AML-193 (cell line): ENCODE results near the gene MRPL32.

Experiments used
- DNase-seq, 2 experiments: peaks; one replicate each; lab custom pipeline; 2025; lab: John Stamatoyannopoulos, UW

The MRPL32 gene

DNA sequence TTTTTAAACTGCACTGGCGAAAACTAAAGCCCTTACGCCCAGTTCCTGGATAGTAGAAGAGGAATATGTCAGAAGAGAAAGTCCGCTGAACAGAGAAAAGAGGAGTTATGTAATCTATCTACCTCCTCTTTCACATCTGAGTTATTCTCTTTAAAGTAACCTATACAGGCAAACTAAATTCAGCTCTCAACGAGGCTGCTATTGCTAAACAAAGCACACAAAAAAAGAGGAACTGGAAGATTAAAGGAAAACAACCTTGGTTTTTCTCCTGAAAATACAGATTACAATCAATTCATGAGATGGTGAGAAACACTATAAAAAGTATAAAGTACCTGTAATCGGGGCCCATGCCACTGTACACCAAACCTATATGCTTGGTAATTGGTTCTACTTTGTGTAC lies 6.0 kb upstream of the MRPL32 start:
- peak; percentile 52 to 55 for DNase-seq

DNA sequence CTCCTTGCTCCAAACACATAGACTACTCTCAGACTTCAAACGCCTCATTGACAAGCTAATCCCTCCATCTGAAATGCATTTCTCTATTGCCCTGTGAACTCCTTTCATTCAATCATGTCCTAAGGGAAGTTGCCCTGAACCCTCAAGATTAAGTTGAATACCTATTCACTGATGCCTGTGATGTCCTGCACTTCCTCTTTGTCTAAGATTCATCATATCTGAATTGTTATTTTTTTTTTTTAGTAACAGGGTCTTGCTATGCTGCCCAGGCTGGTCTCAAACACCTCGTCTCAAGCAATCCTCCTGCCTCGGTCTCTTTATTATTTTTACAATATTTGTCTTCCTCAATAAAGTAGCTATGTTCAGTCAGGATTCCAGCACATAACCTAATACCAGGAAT lies 3.4 kb upstream of the MRPL32 start:
- DNase-seq: peak; percentile 31 to 32

DNA sequence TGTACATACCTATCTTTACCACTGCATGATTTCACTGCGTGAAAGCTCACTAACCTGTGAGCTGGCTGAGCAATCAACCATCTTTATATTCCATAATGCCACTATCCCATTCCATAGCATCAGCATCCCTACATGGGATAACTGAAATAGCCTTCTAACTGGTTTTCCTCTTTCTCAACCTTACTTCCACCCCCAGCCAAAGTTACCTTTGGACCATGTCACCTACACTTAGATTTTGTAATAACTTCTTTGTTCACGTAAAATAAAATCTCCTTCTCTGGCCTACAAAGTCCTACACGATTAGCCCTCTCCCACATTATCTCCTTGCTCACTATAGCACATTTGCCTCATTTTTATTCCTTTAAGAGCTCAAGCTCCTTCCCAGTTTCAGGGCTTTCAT lies 2.7 kb upstream of the MRPL32 start:
- DNase-seq: no peak

DNA sequence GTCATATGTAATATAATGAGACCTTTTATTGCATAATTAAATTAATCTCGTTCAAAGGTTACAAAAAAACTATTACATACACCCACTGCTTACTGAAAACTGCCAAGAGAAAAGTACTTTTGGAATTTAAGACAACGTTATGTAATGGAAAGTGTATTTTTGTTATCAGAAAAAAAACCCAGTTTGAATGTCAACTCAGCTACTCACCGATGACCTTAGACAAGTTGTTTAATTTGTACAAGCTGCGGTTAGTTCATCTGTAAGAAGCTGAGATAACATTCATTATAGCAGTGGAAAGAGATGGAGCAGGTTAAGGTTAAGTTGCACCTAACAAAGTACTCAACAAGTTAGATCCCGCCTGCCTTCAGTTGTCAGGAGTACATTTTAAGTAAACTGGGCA lies 1.3 kb upstream of the MRPL32 start:
- no peak for DNase-seq

DNA sequence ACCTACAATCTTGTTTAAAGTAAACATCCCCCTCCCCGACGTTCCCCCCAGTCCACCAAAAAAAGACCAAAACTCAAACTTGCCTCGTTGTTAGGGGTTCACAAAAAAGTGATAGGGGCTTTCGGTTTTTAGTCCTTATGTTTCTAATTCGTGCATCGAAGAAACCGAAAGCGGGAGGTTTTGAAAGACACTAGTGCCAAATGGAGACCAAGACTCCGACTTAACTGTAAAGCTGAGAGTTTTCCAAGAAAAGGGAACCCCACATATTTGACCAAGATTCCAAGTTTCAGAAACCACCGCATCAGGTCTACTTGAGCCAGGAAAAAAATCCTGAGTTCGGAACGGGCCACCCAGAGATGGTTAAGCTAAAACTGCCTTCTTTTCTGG lies 736 bp upstream of the MRPL32 start:
- DNase-seq: no peak

DNA sequence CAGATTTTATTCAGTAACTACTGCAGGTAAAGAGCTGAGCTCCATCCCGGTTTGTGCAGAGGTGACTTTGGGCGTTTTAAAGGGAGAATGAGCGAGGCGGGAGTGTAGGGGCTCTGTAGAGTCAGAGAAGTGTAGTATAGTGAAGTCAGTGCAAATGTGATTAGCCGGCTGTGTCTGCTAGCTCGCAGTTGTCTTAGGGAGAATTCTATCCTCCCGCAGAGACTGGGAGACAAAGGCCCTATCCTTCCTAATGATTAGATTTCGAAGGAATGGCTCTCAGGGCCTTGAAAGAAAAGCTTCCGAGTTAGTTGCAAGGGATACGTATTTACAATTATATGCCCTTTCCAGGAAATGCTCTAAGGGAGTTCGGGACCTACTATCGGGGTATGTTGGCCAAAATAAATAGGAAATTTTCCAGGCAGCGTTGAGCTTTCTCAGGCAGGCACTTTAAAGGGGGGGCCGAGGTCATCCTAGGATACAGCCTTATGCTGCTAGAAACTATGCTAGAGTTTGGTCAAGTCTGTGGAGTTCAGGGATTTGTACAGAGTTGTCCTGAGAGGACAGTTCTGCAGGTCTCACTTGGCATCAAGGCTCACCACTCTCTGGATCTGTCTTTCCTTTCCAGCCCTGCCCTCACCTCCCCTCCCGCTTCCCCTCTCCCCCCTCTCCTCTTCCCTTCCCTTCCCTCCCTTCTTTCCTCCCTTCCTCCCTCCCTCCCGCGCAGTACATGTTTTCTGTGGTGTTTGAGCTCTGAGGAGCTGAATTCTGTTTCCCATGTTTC lies 825 bp downstream of the MRPL32 start:
- DNase-seq: no peak

DNA sequence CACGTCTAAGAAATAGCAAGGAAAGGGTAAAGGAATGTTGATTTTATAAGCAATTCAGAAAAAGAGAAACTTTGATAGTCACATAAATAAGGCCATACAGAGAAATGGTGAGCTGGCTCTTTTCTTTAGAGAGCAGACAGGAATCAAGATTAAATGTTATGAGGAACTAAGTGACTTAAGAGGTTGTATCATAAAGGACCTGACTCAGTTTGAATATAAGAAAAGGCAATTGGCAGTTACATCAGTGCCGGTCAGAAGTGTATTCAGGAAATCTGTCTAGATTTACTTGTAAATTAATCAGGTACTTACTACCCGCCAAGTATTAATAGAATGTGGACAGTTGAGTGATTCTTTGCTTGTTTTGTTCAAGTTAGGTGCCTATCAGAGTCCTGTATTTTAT lies 2.1 kb downstream of the MRPL32 start:
- peak in 1 of 2 experiments; percentile 23 for DNase-seq

DNA sequence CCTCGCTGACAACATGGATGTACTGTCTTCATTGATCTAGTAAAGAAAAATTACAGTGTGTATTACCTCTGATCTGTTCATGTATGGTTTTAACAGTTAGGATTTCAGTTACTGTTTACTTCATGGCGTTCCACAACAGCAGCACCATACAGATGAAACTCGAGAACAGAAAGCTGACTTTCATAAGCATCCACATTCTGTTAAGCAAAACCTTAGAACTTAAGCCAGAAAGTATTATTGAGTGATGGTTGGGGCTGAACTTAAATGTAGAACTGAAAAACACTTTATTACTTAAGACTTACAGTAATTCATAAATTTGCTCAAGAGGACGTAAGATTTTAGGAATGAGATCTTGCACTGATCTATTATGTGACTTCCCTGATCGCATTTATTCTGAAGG lies 3.7 kb downstream of the MRPL32 start:
- DNase-seq: no peak

DNA sequence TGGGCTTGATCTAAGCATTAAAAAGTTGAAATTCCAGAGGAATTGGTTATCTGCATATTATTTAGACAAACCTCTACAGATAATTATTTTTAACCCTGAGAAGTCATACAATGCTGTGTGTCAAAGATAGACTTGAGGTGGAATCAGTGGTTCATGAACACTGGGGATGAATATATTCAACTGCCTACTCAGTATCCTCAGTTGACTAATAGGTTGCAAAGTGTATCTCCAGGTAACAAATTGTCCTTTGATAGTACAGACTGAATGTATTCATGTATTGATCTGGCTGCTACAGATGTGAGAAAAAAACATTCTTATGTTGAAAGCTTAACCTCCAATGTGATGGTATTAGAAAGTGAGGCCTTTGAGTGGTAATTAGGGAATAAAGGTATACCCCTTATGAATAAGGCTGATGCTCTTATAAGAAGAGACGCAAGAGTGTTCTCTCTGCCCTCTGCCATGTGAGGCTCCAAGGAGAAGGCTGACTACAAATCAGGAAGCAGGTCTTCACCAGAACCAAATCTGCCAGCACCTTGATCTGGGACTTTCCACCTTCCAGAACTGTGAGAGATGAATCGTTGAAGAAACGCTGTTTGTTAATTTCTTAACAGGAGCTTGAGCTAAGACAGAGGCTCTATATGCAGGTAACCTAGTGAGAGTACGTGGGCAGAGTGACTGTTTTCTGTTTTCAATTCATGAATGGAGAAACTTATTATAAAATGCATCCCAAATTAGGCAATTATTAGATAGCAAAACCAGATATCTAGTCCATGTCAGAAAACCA lies 7.5 kb downstream of the MRPL32 start:
- no peak for DNase-seq

DNA sequence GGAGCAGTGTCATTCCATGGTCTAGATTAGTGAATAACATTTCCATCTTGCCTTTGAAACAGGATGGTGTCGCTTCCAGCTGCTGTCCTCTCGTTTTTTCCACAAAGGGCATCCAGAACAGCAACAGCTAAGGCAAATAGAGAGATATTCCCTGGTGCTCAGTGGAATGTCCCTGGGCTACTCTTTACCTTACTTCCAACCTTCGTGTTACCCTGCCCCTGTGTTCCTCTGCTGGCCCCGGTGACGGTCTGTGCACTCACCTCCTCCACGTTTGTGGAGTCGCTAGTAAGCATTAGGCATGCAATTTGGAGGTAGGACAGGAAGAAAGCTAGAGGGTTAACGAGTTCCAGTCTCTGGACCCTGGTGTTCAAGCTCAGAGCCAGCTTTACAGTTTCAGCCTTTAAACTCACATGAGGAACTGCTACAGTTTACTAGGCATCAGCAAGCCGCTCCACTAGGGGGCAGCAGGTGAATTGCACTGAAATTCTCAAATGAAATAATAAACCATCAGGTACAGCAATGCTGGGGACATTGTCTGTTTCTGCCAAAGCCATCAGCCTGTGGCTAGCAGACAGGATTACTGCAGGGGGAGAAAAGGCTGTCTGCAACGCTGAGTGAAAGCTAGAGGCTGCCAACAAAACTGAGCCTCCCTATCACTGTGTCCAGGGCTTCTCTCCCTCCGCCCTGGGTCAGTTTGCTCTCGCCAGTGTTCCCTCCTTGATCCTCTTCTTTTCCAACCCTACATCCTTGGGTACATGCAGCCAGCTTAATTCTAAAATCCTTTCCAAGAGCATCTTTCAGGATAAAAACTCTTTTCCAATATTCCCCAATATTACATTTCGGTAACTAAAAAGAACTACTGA lies 9.0 kb downstream of the MRPL32 start:
- peak; percentile 48 for DNase-seq

DNA sequence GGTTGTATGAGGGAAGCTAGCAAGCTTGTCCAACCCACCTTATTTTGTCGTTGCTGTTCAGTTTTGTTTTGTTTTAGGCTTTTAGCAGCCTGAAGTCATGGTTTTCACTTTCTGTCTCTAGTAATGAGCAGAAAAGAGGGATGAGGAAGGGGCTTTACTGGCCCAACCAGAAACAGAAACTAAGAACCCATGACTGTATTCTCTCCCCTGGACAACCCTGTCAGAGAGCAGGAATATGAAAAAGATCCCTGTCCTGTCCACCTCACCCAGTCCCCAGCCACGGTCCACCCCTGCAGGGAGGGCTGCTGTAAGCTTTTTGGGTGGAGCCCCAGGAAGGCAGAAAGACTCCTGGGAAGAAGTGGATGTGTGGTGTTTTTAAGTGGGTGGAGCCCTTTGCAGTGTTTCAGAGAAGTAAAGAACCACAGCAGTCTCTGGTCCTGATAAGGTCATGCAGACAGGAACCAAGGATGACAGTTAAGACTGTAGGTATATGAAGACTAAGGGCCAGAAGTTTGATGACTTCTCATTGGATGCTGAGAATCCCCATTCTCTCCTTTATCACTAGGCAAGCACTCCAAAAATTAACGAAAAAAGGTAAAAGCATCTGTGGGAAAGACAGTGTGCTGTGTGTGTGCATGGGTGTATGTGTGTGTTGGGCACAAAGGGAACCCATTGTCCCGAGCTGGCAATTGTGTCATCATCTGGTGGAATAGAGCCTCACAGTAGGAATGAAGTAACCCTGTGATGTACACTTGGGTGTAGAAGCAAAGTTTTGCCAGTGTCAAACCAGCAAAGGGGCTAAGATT lies 13.8 kb downstream of the MRPL32 start:
- no peak for DNase-seq

DNA sequence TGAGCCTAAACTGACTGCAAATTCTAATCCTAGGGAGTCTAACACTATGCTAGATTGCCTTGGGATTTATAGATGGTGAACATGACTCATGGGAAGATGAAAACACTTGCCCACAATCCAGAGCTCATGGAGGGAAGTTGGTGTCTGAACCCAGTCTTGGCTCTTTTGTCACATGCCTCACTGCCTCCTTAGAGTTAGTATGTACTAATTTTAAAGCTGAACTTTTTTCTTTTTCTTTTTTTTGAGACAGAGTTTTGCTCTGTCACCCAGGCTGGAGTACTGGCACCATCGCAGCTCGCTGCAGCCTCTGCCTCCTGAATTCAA lies 14.4 kb downstream of the MRPL32 start:
- no peak for DNase-seq

DNA sequence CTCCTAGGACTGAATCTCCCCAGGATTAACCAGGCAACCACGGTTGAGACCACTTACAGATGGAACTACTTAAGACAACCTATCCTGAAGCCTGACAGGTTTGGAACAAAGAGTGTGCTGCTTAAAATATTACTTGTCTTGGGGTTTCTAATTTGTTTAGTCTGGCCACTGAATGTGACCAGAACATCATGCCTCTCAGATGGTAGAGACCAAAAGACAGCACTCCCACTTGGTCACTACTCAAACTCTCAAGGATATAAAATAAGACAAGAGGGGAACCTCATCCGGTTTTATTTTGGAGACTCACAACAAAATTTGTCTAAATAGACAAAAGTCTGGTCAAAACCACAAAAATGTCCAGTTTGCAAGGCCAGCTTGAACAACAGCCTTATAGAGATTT lies 15.3 kb downstream of the MRPL32 start:
- DNase-seq: no peak

DNA sequence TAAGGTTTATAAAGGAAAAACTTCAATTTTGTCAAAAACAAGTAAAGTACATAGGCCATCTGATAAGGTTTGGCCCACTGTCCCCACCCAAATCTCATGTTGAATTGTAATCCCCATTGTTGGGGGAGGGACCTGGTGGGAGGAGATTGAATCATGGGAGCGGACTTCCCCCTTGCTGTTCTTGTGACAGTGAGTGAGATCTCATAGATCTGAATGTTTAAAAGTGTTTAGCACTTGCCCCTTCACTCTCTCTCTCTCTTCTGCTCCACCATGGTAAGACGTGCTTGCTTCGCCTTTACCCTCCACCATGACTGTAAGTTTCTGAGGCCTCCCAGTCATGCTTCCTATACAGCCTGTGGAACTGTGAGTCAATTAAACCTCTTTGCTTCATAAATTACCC lies 18.2 kb downstream of the MRPL32 start:
- no peak for DNase-seq

DNA sequence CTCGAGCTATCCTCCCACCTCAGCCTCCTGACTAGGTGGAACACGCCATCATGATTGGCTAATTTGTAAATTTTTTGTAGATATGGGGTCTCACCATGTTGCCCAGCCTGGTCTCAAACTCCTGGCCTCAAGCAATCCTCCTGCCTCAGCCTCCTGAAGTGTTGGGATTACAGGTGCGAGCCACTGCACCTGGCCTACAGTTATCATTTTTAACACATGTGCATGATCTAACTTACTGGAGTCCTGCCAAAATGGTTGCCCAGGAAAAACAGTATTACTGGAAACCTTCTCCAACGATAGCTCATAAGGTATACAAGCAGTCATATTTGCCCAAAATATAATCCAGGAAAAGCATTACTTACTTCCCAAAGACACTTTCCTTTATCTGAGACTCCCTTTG lies 20.2 kb downstream of the MRPL32 start:
- no peak for DNase-seq

DNA sequence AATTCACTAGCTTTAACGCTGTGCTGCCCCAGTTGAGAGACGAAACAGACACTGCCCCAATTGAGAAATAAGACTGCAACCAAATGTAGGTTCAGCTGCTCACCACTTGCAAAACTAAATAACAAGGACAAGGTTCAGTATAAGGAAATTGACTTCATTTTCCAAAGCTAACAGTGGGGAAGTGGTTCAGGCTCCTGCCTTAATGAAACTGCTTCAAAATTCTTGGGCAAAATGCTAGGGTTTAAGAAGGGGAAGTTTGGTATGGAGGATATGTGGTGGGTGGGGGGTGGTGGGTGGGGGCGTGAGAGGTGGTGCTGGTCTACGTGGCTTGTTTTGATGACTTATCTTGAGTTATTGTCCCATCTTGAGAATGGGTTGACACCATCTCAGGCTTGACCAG lies 21.8 kb downstream of the MRPL32 start:
- no peak for DNase-seq

DNA sequence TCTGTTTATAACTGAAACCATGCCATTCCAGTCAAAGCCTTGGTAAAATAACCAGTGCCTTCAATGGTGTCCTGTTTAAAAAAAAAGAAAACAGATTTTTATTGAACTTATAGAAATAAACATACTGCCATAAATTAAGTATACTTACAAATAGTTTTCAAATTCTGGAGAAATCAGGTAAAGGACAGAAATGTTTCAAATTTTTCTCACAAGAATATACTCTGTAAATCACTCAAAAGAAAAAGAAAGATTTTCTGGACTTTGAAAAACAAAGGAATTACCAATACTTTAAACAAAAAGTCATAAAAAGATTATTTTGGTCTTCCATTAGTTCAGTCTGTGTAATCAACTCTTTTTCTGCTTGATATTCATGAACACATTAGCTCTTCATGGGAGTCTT lies 23.9 kb downstream of the MRPL32 start:
- no peak for DNase-seq

DNA sequence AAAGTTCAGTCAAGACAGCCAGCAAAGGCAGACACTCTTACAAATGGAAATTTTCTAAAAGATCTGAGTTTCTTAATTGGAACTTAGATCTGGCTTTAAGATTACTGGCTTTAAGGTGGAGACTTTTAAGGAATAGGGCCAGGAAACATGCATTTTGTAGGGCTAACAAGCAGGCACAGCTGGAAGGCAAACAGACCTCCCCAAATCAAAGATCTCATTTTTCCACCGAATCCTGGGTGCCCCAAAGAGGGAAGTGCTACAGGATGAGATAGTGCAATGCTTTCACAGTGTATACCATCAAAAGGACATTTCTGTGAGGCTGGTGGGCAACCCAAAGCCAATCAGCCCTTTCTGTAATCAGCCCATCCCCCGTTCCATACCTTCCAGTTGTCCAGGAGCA lies 27.4 kb downstream of the MRPL32 start:
- DNase-seq: no peak

DNA sequence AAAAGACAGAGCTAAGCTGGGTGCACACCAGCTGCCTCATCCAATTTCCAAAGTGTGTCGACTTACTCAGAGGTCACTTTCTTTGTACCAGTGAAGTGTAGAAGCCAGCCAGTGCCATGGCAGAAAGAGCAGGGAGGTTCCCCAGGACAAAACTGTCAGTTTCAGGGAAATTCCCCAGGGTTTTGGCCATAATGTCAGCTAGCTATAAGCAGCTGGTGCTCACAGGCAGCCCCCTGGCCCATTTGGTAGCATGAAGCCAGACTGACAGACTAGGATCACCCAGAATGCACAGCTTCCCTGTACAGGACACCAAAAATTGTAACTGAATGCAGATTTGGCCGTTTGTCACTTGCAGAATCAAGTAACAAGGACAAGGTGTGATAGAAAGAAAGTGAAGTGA lies 28.6 kb downstream of the MRPL32 start:
- no peak for DNase-seq

DNA sequence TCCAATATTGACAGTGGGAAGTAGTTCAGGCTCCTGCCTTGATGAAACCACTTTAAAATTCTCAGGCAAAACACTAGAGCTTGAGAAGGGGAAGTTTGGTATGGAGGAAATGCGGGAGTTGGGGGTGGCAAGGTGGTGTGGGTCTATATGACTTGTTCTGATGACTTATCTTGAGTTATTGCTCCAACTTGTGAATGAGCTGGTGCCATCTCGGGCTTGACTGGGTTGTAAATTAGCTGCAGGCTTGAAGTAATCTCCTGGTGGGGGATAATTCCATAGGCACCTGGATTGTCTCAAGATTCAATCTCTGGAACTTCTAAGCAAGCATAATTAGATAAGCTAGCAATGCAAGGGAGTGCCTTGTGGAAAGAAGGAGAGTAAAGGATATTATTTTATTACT lies 29.0 kb downstream of the MRPL32 start:
- DNase-seq: no peak

DNA sequence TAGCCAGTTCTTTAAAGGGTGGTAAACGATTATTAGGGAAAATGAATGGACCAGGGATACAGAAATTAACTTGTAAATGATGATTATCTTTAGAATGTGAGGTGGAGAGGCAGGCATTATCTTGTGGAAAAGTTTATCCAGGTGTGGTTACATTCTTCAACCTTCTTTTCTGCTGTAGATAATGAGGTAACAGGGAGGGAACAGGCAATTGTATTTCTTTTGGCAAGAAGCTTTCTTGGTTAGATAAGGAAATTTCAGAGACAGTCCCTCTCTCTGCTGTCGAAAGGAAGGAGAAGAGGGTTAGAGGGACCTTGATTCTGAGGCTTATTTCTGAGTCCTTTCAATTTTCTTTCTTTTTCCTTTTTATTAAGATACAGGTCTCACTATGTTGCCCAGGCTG lies 32.1 kb downstream of the MRPL32 start:
- no peak for DNase-seq
